T-helper 2 cell treated with Interferon-gamma antibody and Interleukin-4, amounts not matched to agents 5 μg/mL and 100 μg/mL, for 36 hours (primary cell): ENCODE data around the gene CD79A.

ENCODE experiments used
- DNase-seq: peaks from one replicate; pipeline ENCODE4 v3.0.0; 2021; ENCODE audit warnings: low spot score
- H3K27ac Mint-ChIP-seq: one replicate; pipeline ENCODE4 v1.8.0; 2021; ENCODE audit warnings: mild to moderate bottlenecking, mixed read lengths
- H3K27me3 Mint-ChIP-seq: one replicate; pipeline ENCODE4 v1.8.0; 2021; ENCODE audit warnings: low read depth, mixed read lengths
- H3K36me3 Mint-ChIP-seq: one replicate; pipeline ENCODE4 v1.8.0; 2021; ENCODE audit warnings: low read depth, mixed read lengths
- H3K4me1 Mint-ChIP-seq: one replicate; pipeline ENCODE4 v1.8.0; 2021; ENCODE audit warnings: low read depth, mixed read lengths
- H3K4me3 Mint-ChIP-seq: one replicate; pipeline ENCODE4 v1.8.0; 2022; ENCODE audit warnings: mild to moderate bottlenecking, moderate library complexity, mixed read lengths
- H3K9me3 Mint-ChIP-seq: one replicate; pipeline ENCODE4 v1.8.0; 2021; ENCODE audit warnings: mixed read lengths

CD79A gene

DNA sequence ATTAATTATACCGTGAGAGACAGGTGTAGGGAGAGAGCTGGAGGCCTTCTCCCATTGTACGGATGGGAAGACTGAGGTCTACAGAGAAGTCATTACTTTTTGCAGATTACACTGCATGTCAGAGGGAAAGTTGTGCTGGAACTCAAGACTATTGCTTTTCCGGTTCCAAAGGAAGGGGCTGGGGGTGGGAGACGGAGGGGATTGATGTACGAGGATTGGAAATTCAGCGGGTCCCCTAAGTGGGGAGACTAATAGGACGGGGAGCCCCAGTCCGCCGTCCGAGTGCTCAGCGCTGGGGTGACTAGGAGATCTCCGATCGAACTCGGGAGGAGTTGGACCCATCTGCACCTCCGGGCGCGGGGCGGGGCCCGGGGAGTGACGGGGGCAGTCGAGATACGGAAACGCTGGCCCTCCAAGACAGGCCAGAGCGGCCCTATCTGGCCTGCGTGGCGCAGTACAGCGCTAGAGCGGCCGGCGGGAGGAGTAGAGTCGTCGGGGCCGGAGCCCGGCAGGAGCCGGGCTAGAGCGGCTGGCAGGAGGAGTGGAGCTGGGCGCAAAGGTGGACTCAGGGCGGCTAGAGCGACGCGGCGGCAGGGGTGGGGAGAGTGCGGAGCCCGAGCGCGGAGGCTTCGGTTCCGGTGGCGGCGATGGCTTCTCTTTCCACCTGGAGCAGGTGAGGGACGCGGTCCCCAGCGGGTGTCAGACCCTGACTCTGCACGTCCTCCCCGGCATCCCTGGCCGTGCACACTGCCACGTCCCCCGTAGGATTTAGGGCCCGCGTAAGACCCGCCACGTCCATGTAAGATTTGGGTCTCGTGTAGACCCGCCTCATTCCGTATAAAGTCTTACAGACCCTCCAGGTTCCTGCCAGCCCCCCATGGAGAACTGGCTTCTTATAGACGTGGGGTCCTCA is 7.0 kb downstream of the CD79A start:
- peak; percentile 93 for DNase-seq
- H3K9me3 Mint-ChIP-seq = no peaks in the 10 kb centered on the region
- H3K36me3 Mint-ChIP-seq = peaks cover 51% of the 10 kb centered on the region
- H3K4me3 Mint-ChIP-seq = peak overlapping the region; percentile 89
- peaks cover 53% of the 10 kb centered on the region for H3K4me1 Mint-ChIP-seq
- H3K27me3 Mint-ChIP-seq = no peaks in the 10 kb centered on the region
- H3K27ac Mint-ChIP-seq = peak overlapping the region; percentile 90

DNA sequence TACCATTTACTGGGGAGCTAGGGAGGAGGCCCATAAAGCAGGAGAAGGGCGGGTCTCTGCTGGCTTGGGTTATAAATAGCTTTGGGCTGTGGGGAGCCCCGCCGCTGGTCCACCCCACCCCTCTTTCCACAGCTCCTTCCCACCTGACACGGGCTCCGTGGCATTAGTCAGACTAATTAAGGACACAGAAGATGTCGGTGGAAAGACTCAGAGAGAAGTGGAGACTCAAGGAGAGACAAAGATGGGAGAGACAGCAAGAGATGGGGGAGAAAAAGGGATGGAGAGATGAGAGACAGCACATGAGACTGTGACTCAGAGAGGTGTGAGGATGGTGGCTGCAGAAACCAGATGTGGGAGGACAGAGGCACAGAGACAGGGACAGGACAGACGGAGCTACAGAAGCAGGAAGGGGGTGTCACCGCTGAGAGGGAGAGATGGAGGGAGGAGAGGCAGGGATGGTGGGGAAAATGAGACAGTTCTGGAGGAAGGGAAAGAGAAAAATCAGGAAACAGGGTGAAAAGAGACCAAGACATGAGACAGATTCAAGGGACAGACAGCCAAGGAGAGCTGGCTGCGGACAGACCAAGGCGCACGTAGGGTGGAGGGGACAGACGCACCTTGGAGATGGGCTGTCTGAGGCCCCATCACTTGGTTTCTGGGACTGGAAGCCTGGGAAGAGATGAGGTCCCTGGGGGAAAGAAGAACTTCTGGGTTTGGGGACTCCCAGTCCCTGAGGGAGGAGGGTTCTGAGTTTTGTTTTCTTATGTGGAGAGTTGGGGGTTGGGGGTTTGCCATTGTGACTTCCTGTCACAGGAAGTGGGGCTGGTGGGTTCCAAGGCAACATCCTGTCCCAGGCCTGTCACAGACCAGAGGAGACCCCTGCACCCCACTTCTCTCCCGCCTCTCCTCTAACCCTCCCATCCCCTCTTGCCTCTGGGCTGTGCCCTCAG is 10.0 kb downstream of the CD79A start:
- H3K27me3 Mint-ChIP-seq = no peaks in the 10 kb centered on the region
- peak; percentile 73 for DNase-seq
- H3K4me3 Mint-ChIP-seq = peak overlapping the region; percentile 89
- peaks cover 53% of the 10 kb centered on the region for H3K4me1 Mint-ChIP-seq
- H3K27ac Mint-ChIP-seq = peak overlapping the region; percentile 92
- H3K36me3 Mint-ChIP-seq = peaks cover 72% of the 10 kb centered on the region
- no peaks in the 10 kb centered on the region for H3K9me3 Mint-ChIP-seq

GRCh38 chr19:41887711-41888382 is 10.8 kb downstream of the CD79A start:
- Mint-ChIP-seq H3K36me3 (peaks cover 69% of the 10 kb centered on the region), H3K4me1 (peaks cover 47% of the 10 kb centered on the region), H3K27ac (peak overlapping the region; percentile 92), H3K4me3 (peak overlapping the region; percentile 89), H3K27me3 (no peaks in the 10 kb centered on the region), H3K9me3 (no peaks in the 10 kb centered on the region)
- DNase-seq = peak; percentile 85

DNA sequence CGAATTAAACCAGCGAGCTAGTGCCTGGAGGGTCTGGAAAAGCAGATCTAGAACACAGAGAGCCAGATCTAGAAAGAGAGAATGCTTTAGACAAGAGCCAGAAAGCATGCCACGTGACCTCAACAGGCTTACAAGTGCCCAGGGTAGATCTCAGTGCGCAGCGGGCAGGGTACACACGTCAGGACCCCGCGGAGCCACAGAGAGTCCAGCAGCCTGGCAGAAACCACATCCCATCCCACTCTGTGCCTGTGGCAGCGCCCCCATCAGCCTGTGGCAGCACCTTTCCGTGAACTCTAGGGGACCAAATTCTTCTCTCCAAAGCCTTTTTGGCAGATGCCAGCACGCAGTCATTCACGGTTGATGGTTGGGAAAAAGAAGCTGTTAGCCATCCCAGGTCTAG is 11.8 kb downstream of the CD79A start:
- DNase-seq = no peak
- Mint-ChIP-seq H3K27ac (peak overlapping the region; percentile 92), H3K9me3 (no peaks in the 10 kb centered on the region), H3K27me3 (no peaks in the 10 kb centered on the region), H3K36me3 (peaks cover 69% of the 10 kb centered on the region), H3K4me1 (peaks cover 47% of the 10 kb centered on the region), H3K4me3 (peak overlapping the region; percentile 89)

DNA sequence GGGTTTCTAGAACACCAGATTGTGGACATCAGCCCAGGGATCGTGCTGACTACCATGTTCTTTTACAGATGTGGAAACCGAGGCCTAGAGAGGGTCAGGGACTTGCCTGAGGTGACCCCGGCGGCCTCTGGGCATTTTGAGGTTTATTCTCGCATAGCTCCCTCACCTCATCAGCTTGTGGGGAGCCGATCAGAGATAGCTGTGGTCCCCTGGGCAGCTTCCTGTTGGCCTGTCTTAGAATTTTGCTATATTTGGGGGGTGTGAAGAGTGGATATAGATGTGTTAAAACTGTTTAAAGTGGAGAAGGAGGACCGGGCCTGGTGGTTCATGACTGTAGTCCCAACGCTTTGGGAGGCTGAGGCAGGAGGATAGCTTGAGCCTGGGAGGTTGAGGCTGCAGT is 12.8 kb downstream of the CD79A start:
- Mint-ChIP-seq H3K36me3 (peaks cover 61% of the 10 kb centered on the region), H3K4me1 (peaks cover 46% of the 10 kb centered on the region), H3K4me3 (peak overlapping the region; percentile 2)

DNA sequence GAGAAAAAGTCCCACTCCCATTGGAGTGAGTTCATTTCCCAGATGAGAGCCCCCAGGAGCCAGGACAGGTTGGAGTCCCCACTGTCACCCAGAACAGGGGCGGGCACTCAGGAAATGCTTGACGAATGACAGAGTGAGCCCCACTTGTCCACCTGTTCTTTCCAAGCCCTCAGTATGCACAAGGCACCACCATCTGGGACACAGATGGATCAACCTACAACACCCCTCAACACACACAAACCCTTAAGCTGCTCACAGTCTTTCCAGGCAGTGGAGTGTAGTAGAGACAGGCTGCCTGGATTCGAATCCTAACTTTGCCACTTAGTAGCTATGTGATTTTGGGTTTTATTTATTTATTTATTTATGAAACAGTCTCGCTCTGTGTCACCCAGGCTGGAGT is 13.9 kb downstream of the CD79A start:
- H3K36me3 Mint-ChIP-seq = peaks cover 61% of the 10 kb centered on the region
- H3K4me1 Mint-ChIP-seq = peaks cover 48% of the 10 kb centered on the region
- H3K4me3 Mint-ChIP-seq = no peak overlapping the region
- H3K9me3 Mint-ChIP-seq = no peaks in the 10 kb centered on the region
- H3K27me3 Mint-ChIP-seq = no peaks in the 10 kb centered on the region
- DNase-seq = no peak
- H3K27ac Mint-ChIP-seq = no peak overlapping the region

More for the DNA sequence above, 12.8 kb downstream of the CD79A start:
- Mint-ChIP-seq H3K9me3 (no peaks in the 10 kb centered on the region), H3K27me3 (no peaks in the 10 kb centered on the region), H3K27ac (peak overlapping the region; percentile 50)
- DNase-seq = no peak

DNA sequence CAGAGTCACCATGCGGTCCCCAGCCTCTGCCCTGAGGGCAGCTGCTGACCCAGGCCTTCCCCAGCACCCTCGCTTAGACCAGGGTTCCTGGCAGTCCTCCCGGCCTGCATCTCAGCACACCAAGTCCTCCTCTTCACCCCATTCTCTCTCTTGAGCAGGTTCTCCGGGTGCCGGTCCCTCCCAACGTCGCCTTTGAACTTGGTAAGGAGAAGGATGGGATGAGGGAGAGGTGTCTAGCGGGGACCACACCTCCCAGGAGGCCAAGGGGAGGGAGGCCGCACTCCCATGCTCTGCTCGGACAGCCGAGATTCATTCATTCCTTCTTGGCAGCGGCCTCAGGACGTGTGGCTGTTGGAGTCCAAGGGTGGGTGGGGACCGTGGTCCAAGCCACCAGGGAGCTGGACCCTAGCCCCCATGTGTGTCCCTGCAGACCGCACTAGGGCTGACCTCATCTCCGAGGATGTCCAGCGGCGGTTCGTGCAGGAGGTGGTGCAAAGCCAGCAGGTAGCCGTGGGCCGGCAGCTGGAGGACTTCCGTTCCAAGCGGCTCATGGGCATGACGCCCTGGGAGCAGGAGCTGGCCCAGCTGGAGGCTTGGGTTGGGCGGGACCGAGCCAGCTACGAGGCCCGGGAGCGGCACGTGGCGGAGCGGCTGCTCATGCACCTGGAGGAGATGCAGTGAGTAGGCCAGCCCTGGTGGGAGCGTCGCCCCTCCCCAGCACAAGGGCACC is 15.3 kb downstream of the CD79A start:
- Mint-ChIP-seq H3K4me1 (peaks cover 34% of the 10 kb centered on the region), H3K9me3 (no peaks in the 10 kb centered on the region), H3K27me3 (no peaks in the 10 kb centered on the region), H3K27ac (no peak overlapping the region), H3K36me3 (peaks cover 51% of the 10 kb centered on the region), H3K4me3 (no peak overlapping the region)
- no peak for DNase-seq

GRCh38 chr19:41893899-41894298 is 16.8 kb downstream of the CD79A start:
- H3K36me3 Mint-ChIP-seq = peaks cover 55% of the 10 kb centered on the region
- no peaks in the 10 kb centered on the region for H3K9me3 Mint-ChIP-seq
- no peaks in the 10 kb centered on the region for H3K27me3 Mint-ChIP-seq
- peak overlapping the region; percentile 77 for H3K27ac Mint-ChIP-seq
- peaks cover 23% of the 10 kb centered on the region for H3K4me1 Mint-ChIP-seq
- no peak overlapping the region for H3K4me3 Mint-ChIP-seq
- no peak for DNase-seq

DNA sequence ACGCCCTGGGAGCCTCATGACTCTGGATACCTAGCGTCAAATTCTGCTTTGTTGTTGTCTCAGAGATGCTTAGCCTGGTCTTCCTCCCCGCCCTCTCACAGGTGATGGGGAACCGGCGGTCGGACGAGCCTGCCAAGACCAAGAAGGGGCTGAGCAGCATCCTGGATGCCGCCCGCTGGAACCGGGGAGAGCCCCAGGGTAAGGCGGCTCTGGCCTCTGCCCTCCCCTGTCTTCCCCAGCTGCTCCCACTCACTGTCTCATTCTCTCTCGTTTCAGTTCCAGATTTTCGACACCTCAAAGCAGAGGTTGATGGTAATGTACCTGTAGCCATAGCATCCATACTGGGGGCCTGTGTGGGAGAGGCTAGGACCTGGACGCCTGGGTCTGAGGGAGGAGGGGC is 17.3 kb downstream of the CD79A start:
- no peak for DNase-seq
- H3K36me3 Mint-ChIP-seq = peaks cover 55% of the 10 kb centered on the region
- peaks cover 19% of the 10 kb centered on the region for H3K4me1 Mint-ChIP-seq
- H3K9me3 Mint-ChIP-seq = no peaks in the 10 kb centered on the region
- no peaks in the 10 kb centered on the region for H3K27me3 Mint-ChIP-seq
- H3K27ac Mint-ChIP-seq = no peak overlapping the region
- no peak overlapping the region for H3K4me3 Mint-ChIP-seq

- no peak overlapping the region for H3K4me3 Mint-ChIP-seq
- no peaks in the 10 kb centered on the region for H3K9me3 Mint-ChIP-seq
- no peaks in the 10 kb centered on the region for H3K27me3 Mint-ChIP-seq
Observed at GRCh38 chr19:41895745-41896580, 18.9 kb downstream of the CD79A start.

GRCh38 chr19:41896581-41896942 is 19.5 kb downstream of the CD79A start:
- Mint-ChIP-seq H3K4me3 (no peak overlapping the region), H3K4me1 (peaks cover 8% of the 10 kb centered on the region), H3K27ac (peak overlapping the region; percentile 80), H3K36me3 (peaks cover 49% of the 10 kb centered on the region), H3K27me3 (no peaks in the 10 kb centered on the region), H3K9me3 (no peaks in the 10 kb centered on the region)
- DNase-seq = no peak

More at GRCh38 chr19:41895745-41896580, 18.9 kb downstream of the CD79A start:
- Mint-ChIP-seq H3K36me3 (peaks cover 52% of the 10 kb centered on the region), H3K4me1 (peaks cover 11% of the 10 kb centered on the region), H3K27ac (peak overlapping the region; percentile 81)
- DNase-seq = no peak

DNA sequence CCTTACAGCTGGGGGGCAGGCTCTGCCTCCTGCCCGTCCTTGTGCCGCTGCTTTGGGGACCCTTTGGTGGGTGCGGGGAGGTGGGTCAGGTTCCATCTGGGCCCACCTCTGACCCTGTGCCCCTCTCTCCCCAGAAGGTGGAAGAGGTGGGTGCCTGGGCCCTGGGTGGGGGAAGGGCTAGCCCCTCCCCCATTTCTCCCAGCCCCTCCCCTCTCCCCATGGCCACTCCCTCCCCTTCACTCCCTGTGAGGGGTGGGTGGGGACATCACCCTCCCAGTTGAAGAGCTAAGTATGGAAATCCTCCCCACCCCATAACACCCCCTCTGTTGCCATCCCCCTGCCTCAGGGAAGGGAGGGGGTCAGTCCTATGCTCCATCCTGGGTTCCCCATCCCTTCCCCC is 20.1 kb downstream of the CD79A start:
- no peak overlapping the region for H3K27ac Mint-ChIP-seq
- H3K36me3 Mint-ChIP-seq = peaks cover 52% of the 10 kb centered on the region
- no peaks in the 10 kb centered on the region for H3K9me3 Mint-ChIP-seq
- no peak for DNase-seq
- no peaks in the 10 kb centered on the region for H3K27me3 Mint-ChIP-seq
- no peak overlapping the region for H3K4me3 Mint-ChIP-seq
- H3K4me1 Mint-ChIP-seq = peaks cover 5% of the 10 kb centered on the region
